Ectodermal cell (in vitro differentiated cells): ENCODE data around the gene NHLRC1.

Experiments used
- H3K27ac ChIP-seq: 2 replicates; pipeline ENCODE4 v1.7.0; 2013; ENCODE audit warnings: mild to moderate bottlenecking, low read depth, low read length; ENCODE audit not compliant: insufficient read depth, poor library complexity, severe bottlenecking
- H3K27me3 ChIP-seq: 2 replicates; pipeline ENCODE4 v1.7.0; 2013; ENCODE audit warnings: mild to moderate bottlenecking, low read length; ENCODE audit not compliant: insufficient read depth, control insufficient read depth, poor library complexity, severe bottlenecking
- H3K36me3 ChIP-seq: one replicate; pipeline ENCODE4 v1.7.0; 2013; ENCODE audit warnings: low read length; ENCODE audit not compliant: control insufficient read depth, insufficient read depth
- H3K4me1 ChIP-seq: one replicate; pipeline ENCODE4 v1.7.0; 2013; ENCODE audit warnings: low read length; ENCODE audit not compliant: control insufficient read depth, insufficient read depth
- H3K4me3 ChIP-seq: 2 replicates; pipeline ENCODE4 v1.7.0; 2013; ENCODE audit warnings: low read depth, low read length, control low read depth; ENCODE audit not compliant: insufficient read depth
- H3K9me3 ChIP-seq: 2 replicates; pipeline ENCODE4 v1.7.0; 2013; ENCODE audit warnings: mild to moderate bottlenecking, low read length, moderate library complexity; ENCODE audit not compliant: control insufficient read depth
- WGBS, 2 experiments: methylation state at CpG; one replicate each; pipeline ENCODE4 v1.1.7; 2013; ENCODE audit warnings: missing lambda C conversion rate in 2 of 2; 5-methylcytosine and 5-hydroxymethylcytosine counted together

NHLRC1 gene

GRCh38 chr6:18090349-18090786 is 32.1 kb downstream of the NHLRC1 start:
- WGBS, 2 experiments = 89 to 100% methylated on average over 1 of the region's 1 CpG
- Histone ChIP-seq H3K9me3 (peaks cover 2% of the 10 kb centered on the region), H3K36me3 (no peaks in the 10 kb centered on the region), H3K4me1 (no peaks in the 10 kb centered on the region), H3K27ac (no peak overlapping the region), H3K27me3 (no peaks in the 10 kb centered on the region), H3K4me3 (no peak overlapping the region)

GRCh38 chr6:18088419-18089296 is 33.8 kb downstream of the NHLRC1 start:
- Histone ChIP-seq H3K27me3 (no peaks in the 10 kb centered on the region), H3K36me3 (no peaks in the 10 kb centered on the region), H3K9me3 (peaks cover 2% of the 10 kb centered on the region), H3K4me3 (no peak overlapping the region), H3K27ac (no peak overlapping the region), H3K4me1 (no peaks in the 10 kb centered on the region)
- WGBS, 2 experiments = 81 to 84% methylated on average over 4 to 5 of the region's 5 CpGs

GRCh38 chr6:18087396-18088165 is 34.9 kb downstream of the NHLRC1 start:
- 79 to 83% methylated on average over 5 of the region's 5 CpGs for WGBS, 2 experiments
- Histone ChIP-seq H3K36me3 (no peaks in the 10 kb centered on the region), H3K9me3 (peaks cover 2% of the 10 kb centered on the region)

DNA sequence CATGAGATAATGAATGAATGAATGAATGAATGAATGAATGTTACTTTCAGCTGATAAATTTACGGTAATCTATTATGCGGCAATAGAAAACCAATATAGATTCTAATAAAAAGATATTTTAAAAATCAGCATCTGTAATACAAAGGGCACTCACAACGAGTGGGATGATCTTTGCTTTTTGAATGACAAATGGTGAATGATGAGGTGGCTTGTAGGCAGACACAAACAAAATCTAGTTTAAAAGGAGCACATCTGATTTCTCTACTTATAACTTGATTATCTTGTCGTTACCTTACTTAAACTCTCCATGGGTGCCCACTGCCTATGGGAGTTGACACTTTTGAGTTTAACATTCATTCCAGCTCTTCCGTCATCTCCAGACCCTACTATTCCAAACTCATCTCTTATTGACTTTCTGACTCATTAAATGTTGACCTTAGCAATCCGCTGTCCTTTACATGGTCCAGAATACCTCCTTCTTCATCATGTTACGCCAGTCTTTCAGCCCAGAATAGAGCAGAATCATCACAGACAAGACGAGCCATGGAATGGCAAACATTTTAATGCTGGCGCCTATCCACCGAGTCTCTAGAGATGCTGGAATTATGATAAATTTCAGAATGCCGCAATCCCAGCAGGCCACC is 41.3 kb downstream of the NHLRC1 start:
- 86 to 92% methylated on average over 8 of the region's 11 CpGs for WGBS, 2 experiments
- Histone ChIP-seq H3K4me3 (no peak overlapping the region), H3K27me3 (no peaks in the 10 kb centered on the region), H3K9me3 (no peaks in the 10 kb centered on the region), H3K27ac (no peak overlapping the region), H3K4me1 (no peaks in the 10 kb centered on the region), H3K36me3 (no peaks in the 10 kb centered on the region)

More at GRCh38 chr6:18087396-18088165, 34.9 kb downstream of the NHLRC1 start:
- H3K27me3 ChIP-seq = no peaks in the 10 kb centered on the region
- no peak overlapping the region for H3K4me3 ChIP-seq
- no peaks in the 10 kb centered on the region for H3K4me1 ChIP-seq
- H3K27ac ChIP-seq = no peak overlapping the region

DNA sequence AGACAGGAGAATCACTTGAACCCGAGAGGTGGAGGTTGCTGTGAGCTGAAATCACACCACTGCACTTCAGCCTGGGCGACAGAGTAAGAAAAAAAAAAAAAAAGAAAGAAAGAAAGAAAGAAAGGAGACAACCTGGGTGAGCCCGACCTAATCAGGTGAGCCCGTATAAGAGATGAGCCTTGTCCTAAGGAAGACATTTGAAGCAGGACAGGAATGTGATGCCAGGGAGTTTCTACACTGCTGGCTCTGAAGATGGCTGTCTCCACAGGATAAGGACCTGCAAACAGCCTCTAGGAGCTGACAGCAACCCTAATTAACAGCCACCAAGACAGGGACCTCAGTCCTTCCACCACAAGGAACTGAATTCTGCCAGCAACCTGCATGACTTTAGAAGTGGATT is 41.9 kb downstream of the NHLRC1 start:
- Histone ChIP-seq H3K4me1 (no peaks in the 10 kb centered on the region), H3K36me3 (no peaks in the 10 kb centered on the region), H3K4me3 (no peak overlapping the region), H3K27ac (no peak overlapping the region), H3K27me3 (no peaks in the 10 kb centered on the region), H3K9me3 (no peaks in the 10 kb centered on the region)
- 88 to 94% methylated on average over 4 of the region's 4 CpGs for WGBS, 2 experiments

DNA sequence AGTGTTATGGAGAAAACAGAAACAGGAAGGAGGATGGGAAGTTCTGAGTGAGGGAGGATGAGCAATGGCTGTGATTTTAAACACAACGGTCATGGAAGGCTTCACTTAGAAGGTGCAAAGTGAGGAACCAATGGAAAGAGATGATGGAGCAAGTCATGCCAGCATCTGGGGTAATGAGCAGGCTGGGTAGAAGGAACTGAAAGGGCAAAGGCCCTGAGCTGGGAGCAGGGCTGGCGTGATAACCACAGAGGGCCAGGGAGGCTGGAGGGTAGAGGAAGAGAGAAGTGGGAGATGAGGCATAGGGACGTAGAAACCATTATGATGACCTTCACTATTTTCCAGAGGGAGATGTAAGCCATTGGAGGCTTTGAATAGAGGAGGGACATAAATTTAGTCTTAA is 43.6 kb downstream of the NHLRC1 start:
- H3K9me3 ChIP-seq = no peaks in the 10 kb centered on the region
- H3K36me3 ChIP-seq = no peaks in the 10 kb centered on the region
- WGBS, 2 experiments = 93 to 94% methylated on average over 3 of the region's 3 CpGs
- H3K27me3 ChIP-seq = no peaks in the 10 kb centered on the region
- no peak overlapping the region for H3K27ac ChIP-seq
- H3K4me3 ChIP-seq = no peak overlapping the region
- H3K4me1 ChIP-seq = no peaks in the 10 kb centered on the region

GRCh38 chr6:18076231-18076630 is 46.2 kb downstream of the NHLRC1 start:
- no peaks in the 10 kb centered on the region for H3K9me3 ChIP-seq
- H3K4me3 ChIP-seq = no peak overlapping the region
- no peaks in the 10 kb centered on the region for H3K4me1 ChIP-seq
- no peaks in the 10 kb centered on the region for H3K36me3 ChIP-seq
- H3K27me3 ChIP-seq = no peaks in the 10 kb centered on the region
- 95 to 96% methylated on average over 4 of the region's 4 CpGs for WGBS, 2 experiments
- H3K27ac ChIP-seq = no peak overlapping the region

- Histone ChIP-seq H3K9me3 (no peaks in the 10 kb centered on the region), H3K27ac (no peak overlapping the region), H3K27me3 (no peaks in the 10 kb centered on the region), H3K4me1 (no peaks in the 10 kb centered on the region), H3K4me3 (no peak overlapping the region), H3K36me3 (no peaks in the 10 kb centered on the region)
Measured at GRCh38 chr6:18072841-18073240, 49.6 kb downstream of the NHLRC1 start.

DNA sequence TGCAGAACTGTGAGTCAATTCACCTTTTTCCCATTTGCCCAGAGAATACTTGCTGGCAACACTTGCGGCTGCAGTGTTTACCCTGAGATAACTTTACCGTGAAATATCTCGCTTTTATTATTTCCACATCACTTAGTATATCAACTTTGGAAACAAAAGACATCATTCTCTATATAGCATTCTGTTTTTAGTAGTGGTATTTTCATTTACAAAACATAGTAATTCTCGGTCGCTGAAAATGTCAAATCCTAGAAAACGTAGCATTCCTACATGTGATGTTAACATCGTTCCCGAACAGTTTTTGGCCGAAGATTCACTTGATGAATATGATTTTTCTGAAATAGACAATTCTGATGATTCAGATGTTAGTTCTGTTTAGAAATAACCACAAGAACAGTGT is 52.0 kb downstream of the NHLRC1 start:
- Histone ChIP-seq H3K9me3 (no peaks in the 10 kb centered on the region), H3K4me3 (no peak overlapping the region), H3K27me3 (no peaks in the 10 kb centered on the region), H3K4me1 (no peaks in the 10 kb centered on the region), H3K27ac (no peak overlapping the region), H3K36me3 (no peaks in the 10 kb centered on the region)
- 94 to 96% methylated on average over 9 of the region's 9 CpGs for WGBS, 2 experiments
